GM18508 (cell line): ENCODE results near the gene APPL2.

Experiments
- ATAC-seq: cut with Tn5 transposase; IDR thresholded peaks from one replicate; pipeline ENCODE4 v1.9.1; 2021; ENCODE audit warnings: moderate number of reproducible peaks; ENCODE audit not compliant: insufficient read depth, unreplicated experiment

The APPL2 gene

GRCh38 chr12:105224399-105224798 is 11.6 kb downstream of the APPL2 start:
- no peak for ATAC-seq

- ATAC-seq = no peak
Measured at GRCh38 chr12:105223884-105224283, 12.1 kb downstream of the APPL2 start.

- ATAC-seq = no peak
Measured at GRCh38 chr12:105223352-105223845, 12.6 kb downstream of the APPL2 start.

- no peak for ATAC-seq
Measured at GRCh38 chr12:105222726-105223351, 13.1 kb downstream of the APPL2 start.

GRCh38 chr12:105222284-105222655 is 13.7 kb downstream of the APPL2 start:
- ATAC-seq = no peak

GRCh38 chr12:105221583-105222283 is 14.2 kb downstream of the APPL2 start:
- no peak for ATAC-seq

- ATAC-seq = no peak
Measured at GRCh38 chr12:105220929-105221290, 15.1 kb downstream of the APPL2 start.

- no peak for ATAC-seq
Measured at GRCh38 chr12:105220150-105220928, 15.6 kb downstream of the APPL2 start.

GRCh38 chr12:105219261-105220028 is 16.5 kb downstream of the APPL2 start:
- no peak for ATAC-seq

- ATAC-seq = no peak
Measured at GRCh38 chr12:105218434-105218833, 17.5 kb downstream of the APPL2 start.

GRCh38 chr12:105214670-105215375 is 21.2 kb downstream of the APPL2 start:
- no peak for ATAC-seq

- ATAC-seq = no peak
Measured at GRCh38 chr12:105214148-105214547, 21.8 kb downstream of the APPL2 start.

GRCh38 chr12:105212438-105212837 is 23.5 kb downstream of the APPL2 start:
- ATAC-seq = no peak

GRCh38 chr12:105209091-105209490 is 26.9 kb downstream of the APPL2 start:
- no peak for ATAC-seq

GRCh38 chr12:105206686-105207374 is 29.1 kb downstream of the APPL2 start:
- ATAC-seq = no peak

- ATAC-seq = no peak
Measured at GRCh38 chr12:105205322-105206048, 30.5 kb downstream of the APPL2 start.

- no peak for ATAC-seq
Measured at GRCh38 chr12:105204916-105205315, 31.1 kb downstream of the APPL2 start.

- ATAC-seq = no peak
Measured at GRCh38 chr12:105204127-105204526, 31.8 kb downstream of the APPL2 start.

- no peak for ATAC-seq
Measured at GRCh38 chr12:105202202-105202601, 33.8 kb downstream of the APPL2 start.
